ENCODE measurements around the gene GNE.

DNA sequence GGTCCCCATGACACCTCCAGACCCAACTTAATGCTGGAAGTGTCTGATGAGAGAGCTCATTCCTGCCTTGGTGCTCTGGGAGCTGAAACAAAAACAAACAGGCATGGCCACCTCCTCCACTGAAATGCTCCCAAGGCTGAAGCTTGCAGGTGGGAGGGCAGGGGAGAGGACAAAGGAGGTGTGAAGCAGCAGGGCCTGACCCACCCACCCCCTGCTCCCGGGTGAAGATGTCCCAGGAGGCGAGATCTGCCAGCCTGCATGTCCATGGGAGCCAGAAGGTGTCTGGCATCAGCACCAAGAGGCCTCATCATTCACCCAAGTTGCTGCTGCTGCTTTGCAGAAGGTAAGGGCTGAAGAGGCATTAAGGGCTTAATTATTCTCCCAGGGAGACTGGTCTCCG lies 93.3 kb downstream of the GNE start:
- TF ChIP-seq, protein P1, sequence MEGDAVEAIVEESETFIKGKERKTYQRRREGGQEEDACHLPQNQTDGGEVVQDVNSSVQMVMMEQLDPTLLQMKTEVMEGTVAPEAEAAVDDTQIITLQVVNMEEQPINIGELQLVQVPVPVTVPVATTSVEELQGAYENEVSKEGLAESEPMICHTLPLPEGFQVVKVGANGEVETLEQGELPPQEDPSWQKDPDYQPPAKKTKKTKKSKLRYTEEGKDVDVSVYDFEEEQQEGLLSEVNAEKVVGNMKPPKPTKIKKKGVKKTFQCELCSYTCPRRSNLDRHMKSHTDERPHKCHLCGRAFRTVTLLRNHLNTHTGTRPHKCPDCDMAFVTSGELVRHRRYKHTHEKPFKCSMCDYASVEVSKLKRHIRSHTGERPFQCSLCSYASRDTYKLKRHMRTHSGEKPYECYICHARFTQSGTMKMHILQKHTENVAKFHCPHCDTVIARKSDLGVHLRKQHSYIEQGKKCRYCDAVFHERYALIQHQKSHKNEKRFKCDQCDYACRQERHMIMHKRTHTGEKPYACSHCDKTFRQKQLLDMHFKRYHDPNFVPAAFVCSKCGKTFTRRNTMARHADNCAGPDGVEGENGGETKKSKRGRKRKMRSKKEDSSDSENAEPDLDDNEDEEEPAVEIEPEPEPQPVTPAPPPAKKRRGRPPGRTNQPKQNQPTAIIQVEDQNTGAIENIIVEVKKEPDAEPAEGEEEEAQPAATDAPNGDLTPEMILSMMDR (IDR thresholded peaks at IDR 0.05) = no peak
- no peak for TF ChIP-seq POLR2A (IDR thresholded peaks at IDR 0.05)
